ENCODE measurements around the gene KCNH3. TPM values are rescaled to one million over a fixed set of nuclear protein-coding genes. Genes with fewer than 3 reads are reported as not detected.

The KCNH3 gene
- total and polyA plus RNA-seq, 2 of the 8 experiments (the other 6 are each of a cell fraction or from before 2014, with no cell fraction given): 0.24 to 0.50 TPM

DNA sequence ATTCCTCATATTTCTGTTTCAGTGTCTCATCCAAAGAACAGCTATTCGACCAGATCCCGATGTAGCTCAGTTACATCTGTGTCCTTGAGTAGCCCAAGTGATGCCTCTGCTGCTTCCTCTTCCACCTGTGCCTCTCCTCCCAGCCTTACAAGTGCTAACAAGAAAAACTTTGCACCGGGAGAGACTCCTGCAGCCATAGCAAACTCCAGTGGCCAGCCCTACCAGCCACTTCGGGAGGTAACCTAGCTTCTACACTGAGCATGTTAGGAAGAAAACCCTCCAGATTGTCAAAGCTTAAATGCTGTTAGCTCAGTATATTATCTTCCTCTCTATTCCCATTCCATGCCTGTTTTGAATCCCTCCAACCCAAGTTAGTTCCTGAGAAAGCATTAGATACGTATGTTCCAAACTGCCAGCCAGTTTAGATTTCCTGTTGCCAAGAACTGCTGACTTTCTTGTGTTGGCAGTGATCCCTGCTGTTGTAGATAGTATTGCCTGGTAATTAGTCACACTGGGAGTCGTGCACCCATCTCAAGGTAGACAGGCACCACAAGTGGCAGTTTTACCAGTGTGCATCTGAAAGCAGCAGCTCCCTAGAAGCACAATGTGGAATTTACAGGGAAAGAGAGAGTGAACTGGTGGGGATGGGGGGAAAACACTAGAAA is 14.0 kb upstream of the KCNH3 start (continued):
- TF ChIP-seq SUZ12 (IDR thresholded peaks at IDR 0.05; ENCODE audit: low read length): no peak
- no peak for TF ChIP-seq SP1 (IDR thresholded peaks at IDR 0.05; ENCODE audit: low read depth, low read length)
- TF ChIP-seq ASH2L (IDR thresholded peaks at IDR 0.05; ENCODE audit: low read length): no peak
- TF ChIP-seq, protein P1, sequence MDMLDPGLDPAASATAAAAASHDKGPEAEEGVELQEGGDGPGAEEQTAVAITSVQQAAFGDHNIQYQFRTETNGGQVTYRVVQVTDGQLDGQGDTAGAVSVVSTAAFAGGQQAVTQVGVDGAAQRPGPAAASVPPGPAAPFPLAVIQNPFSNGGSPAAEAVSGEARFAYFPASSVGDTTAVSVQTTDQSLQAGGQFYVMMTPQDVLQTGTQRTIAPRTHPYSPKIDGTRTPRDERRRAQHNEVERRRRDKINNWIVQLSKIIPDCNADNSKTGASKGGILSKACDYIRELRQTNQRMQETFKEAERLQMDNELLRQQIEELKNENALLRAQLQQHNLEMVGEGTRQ (IDR thresholded peaks at IDR 0.05; ENCODE audit: low read length): no peak
- TF ChIP-seq HDAC2 (IDR thresholded peaks at IDR 0.05; ENCODE audit: borderline replicate concordance in 1 of 2, low read depth in 2 of 2, low read length in 2 of 2): no peak
- no peak for TF ChIP-seq RAD21 (IDR thresholded peaks at IDR 0.05 in 1 of 2, conservative IDR thresholded peaks at IDR 0.05 in 1 of 2; ENCODE audit: low read depth in 2 of 2, low read length in 2 of 2)

Measured in H1 (cell line).